ENCODE measurements around the gene SELENOP. TPM values are rescaled to one million over a fixed set of nuclear protein-coding genes. Genes with fewer than 3 reads are reported as not detected.

Gene SELENOP
- total RNA-seq, 1 experiment from 2014 or later, result 8.5 TPM

- Histone ChIP-seq H2BK5ac (ENCODE audit: insufficient read length, low read length) (no peak overlapping the region), H3K4me2 (ENCODE audit: insufficient read depth, insufficient read length, low read length) (no peak overlapping the region), H3K27ac (ENCODE audit: insufficient read length, low read depth, low read length) (no peak overlapping the region), H3K23ac (ENCODE audit: insufficient read length, low read depth, low read length) (no peak overlapping the region), H2BK15ac (ENCODE audit: low read depth, low read length) (no peak overlapping the region), H4K5ac (ENCODE audit: insufficient read length, low read depth, low read length) (no peak overlapping the region), H3K79me1 (ENCODE audit: insufficient read depth, low read depth, low read length, poor library complexity, severe bottlenecking) (no peaks in the 10 kb centered on the region), H4K8ac (replicated peaks; ENCODE audit: insufficient read length, low read depth, low read length) (no peak overlapping the region), H3K27me3 (ENCODE audit: insufficient read depth, low read length) (no peaks in the 10 kb centered on the region), H2AFZ (ENCODE audit: low read length) (no peak overlapping the region), H3K4me1 (ENCODE audit: insufficient read depth, low read length) (0 out of 2 replicates have a peak, but pooled peaks cover 2% of the 10 kb centered on the region), H3K56ac (ENCODE audit: insufficient read length, low read depth, low read length) (no peak overlapping the region), H3T11ph (ENCODE audit: low read length) (no peak overlapping the region), H3K18ac (ENCODE audit: insufficient read length, low read depth, low read length) (no peak overlapping the region), H3K9me3 (ENCODE audit: control insufficient read depth, low read depth, low read length) (no peaks in the 10 kb centered on the region), H2BK12ac (ENCODE audit: insufficient read length, low read depth, low read length) (no peak overlapping the region), H3K14ac (ENCODE audit: insufficient read depth, low read length) (no peak overlapping the region), H4K91ac (ENCODE audit: insufficient read length, low read depth, low read length) (no peak overlapping the region), H2BK20ac (ENCODE audit: low read depth, low read length, poor library complexity, severe bottlenecking) (no peak overlapping the region), H2BK120ac (ENCODE audit: low read depth, low read length, poor library complexity, severe bottlenecking) (no peak overlapping the region), H3K23me2 (ENCODE audit: insufficient read length, low read depth, low read length, poor library complexity, severe bottlenecking) (no peaks in the 10 kb centered on the region), H4K20me1 (ENCODE audit: control insufficient read depth, insufficient read depth, insufficient read length) (no peaks in the 10 kb centered on the region), H3K4ac (ENCODE audit: low read depth, low read length) (no peak overlapping the region), H2AK5ac (ENCODE audit: insufficient read length, low read length) (no peak overlapping the region), H3K9ac (ENCODE audit: extremely low read depth, insufficient read length, low read length) (no peak overlapping the region), H3K79me2 (ENCODE audit: insufficient read depth, low read length) (no peaks in the 10 kb centered on the region)
- H3K27ac Mint-ChIP-seq, result no peak overlapping the region
- no peak overlapping the region for H3K4me3 Mint-ChIP-seq
- no peak for TF ChIP-seq CTCF (conservative IDR thresholded peaks at IDR 0.05)
- no CpG with 5 or more reads among the region's 3 CpGs for WGBS (ENCODE audit: extremely low coverage, insufficient read length, low lambda C conversion rate)
- H3K27me3 Mint-ChIP-seq (ENCODE audit: low read depth), result no peaks in the 10 kb centered on the region
- peaks cover 13 to 14% of the 10 kb centered on the region in 2 experiments for H3K4me1 Mint-ChIP-seq
- H3K9me3 Mint-ChIP-seq, result peaks cover 0 to 2% of the 10 kb centered on the region in 2 experiments; a peak in 1 of 5 replicates
- no peak for DNase-seq
- H3K36me3 Mint-ChIP-seq (ENCODE audit: insufficient read depth in 1 of 3, low read depth in 3 of 3), result no peaks in the 10 kb centered on the region
Observed at GRCh38 chr5:42753099-42753498, 58.6 kb downstream of the SELENOP start.
